SK-N-SH (cell line): ENCODE measurements around the gene MCRS1.
A peak's percentile ranks its signal among the peaks of the same experiment; 100 is the strongest.

Experiments
- SIN3A ChIP-seq: IDR thresholded peaks from 2 replicates; pipeline ENCODE4 v1.6.1; 2012; ENCODE audit warnings: low read depth, mild to moderate bottlenecking, low read length, moderate library complexity, borderline replicate concordance
- TF ChIP-seq, protein P1 (sequence below): fragments of 200-600 bp; sonication (generic); IDR thresholded peaks from 2 replicates; pipeline ENCODE4 v1.6.1; 2017; ENCODE audit warnings: antibody characterized with exemption, mild to moderate bottlenecking, moderate library complexity

DNA sequence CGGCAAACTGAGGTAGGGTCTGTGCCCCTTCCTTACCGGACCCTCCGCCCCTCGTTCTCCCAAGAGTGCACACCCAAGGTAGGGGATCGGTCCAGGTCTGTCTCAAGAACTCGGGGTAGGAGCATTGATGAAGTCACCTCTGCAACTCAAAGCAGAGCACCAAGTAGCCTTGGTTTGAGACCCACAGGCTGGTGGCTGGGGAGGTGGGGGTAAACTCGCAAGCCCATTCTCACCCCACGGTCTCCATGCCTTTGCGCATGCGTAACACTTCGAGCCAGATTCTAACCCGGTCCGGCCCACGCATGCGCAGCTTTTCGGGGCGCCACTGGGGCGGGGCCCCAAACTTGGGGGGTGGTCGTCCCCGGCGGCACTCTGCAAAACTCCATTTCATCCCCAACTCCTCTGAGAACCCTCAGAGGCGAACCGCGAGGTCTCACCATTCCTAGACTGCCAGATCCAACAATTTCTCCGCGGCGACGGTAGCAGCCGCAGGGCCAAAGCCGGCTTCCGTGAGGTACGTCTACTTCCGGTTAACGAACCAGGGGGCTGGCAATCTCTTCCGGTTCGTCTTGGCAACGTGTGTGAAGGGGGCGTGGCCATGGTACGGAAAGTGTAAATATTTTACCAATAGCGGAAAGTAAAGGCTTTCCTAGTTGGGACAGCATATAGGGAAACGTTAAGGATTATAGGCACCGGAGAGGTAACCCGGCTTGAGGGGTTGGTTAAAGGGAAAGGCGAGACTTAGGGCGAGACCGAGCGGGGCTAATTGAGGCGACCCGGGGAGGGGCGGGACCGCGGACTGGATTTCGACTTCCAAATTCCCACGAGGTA is at the start of gene MCRS1:
- TF ChIP-seq, protein P1, sequence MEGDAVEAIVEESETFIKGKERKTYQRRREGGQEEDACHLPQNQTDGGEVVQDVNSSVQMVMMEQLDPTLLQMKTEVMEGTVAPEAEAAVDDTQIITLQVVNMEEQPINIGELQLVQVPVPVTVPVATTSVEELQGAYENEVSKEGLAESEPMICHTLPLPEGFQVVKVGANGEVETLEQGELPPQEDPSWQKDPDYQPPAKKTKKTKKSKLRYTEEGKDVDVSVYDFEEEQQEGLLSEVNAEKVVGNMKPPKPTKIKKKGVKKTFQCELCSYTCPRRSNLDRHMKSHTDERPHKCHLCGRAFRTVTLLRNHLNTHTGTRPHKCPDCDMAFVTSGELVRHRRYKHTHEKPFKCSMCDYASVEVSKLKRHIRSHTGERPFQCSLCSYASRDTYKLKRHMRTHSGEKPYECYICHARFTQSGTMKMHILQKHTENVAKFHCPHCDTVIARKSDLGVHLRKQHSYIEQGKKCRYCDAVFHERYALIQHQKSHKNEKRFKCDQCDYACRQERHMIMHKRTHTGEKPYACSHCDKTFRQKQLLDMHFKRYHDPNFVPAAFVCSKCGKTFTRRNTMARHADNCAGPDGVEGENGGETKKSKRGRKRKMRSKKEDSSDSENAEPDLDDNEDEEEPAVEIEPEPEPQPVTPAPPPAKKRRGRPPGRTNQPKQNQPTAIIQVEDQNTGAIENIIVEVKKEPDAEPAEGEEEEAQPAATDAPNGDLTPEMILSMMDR: no peak
- peak; percentile 76; the same call in 1 of the 2 replicates for TF ChIP-seq SIN3A
